B cell (primary cell): ENCODE data around the gene MED6.

Experiments used
- CTCF ChIP-seq: fragments of 200-600 bp; IDR thresholded peaks from one replicate; pipeline ENCODE4 v1.8.0; 2022; ENCODE audit warnings: antibody characterized with exemption, mild to moderate bottlenecking
- EZH2 ChIP-seq: IDR thresholded peaks from 2 replicates; pipeline ENCODE4 v1.6.1; 2012; ENCODE audit warnings: borderline replicate concordance, low read depth, mild to moderate bottlenecking, moderate library complexity, low read length; ENCODE audit not compliant: insufficient read depth, poor library complexity, severe bottlenecking

GRCh38 chr14:70558356-70558755 lies 42.1 kb downstream of the MED6 start:
- no peak for TF ChIP-seq CTCF
- no peak for TF ChIP-seq EZH2
